Fibroblast of the aortic adventitia (primary cell): ENCODE data around the gene ATP4A. TPM values are rescaled to one million over a fixed set of nuclear protein-coding genes. Genes with fewer than 3 reads are reported as not detected.

ENCODE experiments used
- DNase-seq: peaks from one replicate; pipeline ENCODE4 v3.0.0-alpha.2; 2010; ENCODE audit warnings: low read depth
- H3K4me3 ChIP-seq: 2 replicates; pipeline ENCODE4 v1.5.1; 2011; ENCODE audit warnings: low read depth, mild to moderate bottlenecking, control low read depth, low read length, moderate library complexity
- total RNA-seq: library from RNA; depleted of rRNA; stranded (reverse); fragments of >200 nt; gene quantifications from 2 replicates; pipeline ENCODE4 v1.2.3, GENCODE V29; 2012; ENCODE audit warnings: low replicate concordance
- TF ChIP-seq, protein P1 (sequence below): IDR thresholded peaks from 2 replicates; pipeline ENCODE4 v1.5.1; 2011; ENCODE audit warnings: mild to moderate bottlenecking, low read length, control low read depth, inconsistent platforms; ENCODE audit not compliant: insufficient read depth

ATP4A gene
- total RNA-seq, 1 donor: not detected

DNA sequence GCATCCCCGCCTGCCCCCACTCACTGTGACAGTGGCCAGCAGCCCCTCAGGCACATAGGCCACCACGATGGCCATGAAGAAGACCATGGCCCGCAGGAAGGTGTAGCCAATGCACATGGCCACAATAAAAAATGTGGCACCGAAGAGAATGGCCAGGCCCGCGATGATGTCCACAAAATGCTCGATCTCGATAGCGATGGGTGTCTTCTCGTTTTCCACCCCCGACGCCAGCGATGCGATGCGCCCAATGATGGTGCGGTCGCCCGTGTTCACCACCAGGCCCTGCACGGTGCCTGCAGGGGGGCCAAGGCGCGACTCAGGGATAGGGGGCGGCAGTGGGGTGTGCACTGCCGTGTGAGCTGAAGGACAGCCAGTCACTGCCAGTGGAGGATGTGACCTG, 3.7 kb downstream of the ATP4A start:
- TF ChIP-seq, protein P1, sequence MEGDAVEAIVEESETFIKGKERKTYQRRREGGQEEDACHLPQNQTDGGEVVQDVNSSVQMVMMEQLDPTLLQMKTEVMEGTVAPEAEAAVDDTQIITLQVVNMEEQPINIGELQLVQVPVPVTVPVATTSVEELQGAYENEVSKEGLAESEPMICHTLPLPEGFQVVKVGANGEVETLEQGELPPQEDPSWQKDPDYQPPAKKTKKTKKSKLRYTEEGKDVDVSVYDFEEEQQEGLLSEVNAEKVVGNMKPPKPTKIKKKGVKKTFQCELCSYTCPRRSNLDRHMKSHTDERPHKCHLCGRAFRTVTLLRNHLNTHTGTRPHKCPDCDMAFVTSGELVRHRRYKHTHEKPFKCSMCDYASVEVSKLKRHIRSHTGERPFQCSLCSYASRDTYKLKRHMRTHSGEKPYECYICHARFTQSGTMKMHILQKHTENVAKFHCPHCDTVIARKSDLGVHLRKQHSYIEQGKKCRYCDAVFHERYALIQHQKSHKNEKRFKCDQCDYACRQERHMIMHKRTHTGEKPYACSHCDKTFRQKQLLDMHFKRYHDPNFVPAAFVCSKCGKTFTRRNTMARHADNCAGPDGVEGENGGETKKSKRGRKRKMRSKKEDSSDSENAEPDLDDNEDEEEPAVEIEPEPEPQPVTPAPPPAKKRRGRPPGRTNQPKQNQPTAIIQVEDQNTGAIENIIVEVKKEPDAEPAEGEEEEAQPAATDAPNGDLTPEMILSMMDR: no peak
- no peak for DNase-seq
- H3K4me3 ChIP-seq: no peak overlapping the region

DNA sequence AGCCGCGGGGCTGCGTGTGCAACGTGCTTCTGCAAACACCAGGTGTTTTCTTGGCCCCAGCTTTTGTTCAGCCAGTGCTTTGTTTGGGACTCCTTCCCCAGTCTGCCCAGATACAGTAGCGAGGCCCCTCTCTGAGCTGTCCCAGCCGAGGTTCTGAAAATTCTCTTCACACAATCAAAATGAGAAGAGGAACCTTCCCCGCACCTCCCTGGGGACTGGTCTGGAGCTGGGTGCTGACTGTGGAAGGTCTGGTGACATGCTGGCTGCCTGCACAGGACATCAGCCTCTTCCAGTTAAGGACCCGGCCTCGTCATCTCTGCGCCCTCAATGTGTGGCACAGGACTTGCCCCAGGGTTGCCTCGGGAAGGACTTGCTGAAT, 4.2 kb downstream of the ATP4A start:
- no peak overlapping the region for H3K4me3 ChIP-seq
- TF ChIP-seq, protein P1: no peak
- no peak for DNase-seq

DNA sequence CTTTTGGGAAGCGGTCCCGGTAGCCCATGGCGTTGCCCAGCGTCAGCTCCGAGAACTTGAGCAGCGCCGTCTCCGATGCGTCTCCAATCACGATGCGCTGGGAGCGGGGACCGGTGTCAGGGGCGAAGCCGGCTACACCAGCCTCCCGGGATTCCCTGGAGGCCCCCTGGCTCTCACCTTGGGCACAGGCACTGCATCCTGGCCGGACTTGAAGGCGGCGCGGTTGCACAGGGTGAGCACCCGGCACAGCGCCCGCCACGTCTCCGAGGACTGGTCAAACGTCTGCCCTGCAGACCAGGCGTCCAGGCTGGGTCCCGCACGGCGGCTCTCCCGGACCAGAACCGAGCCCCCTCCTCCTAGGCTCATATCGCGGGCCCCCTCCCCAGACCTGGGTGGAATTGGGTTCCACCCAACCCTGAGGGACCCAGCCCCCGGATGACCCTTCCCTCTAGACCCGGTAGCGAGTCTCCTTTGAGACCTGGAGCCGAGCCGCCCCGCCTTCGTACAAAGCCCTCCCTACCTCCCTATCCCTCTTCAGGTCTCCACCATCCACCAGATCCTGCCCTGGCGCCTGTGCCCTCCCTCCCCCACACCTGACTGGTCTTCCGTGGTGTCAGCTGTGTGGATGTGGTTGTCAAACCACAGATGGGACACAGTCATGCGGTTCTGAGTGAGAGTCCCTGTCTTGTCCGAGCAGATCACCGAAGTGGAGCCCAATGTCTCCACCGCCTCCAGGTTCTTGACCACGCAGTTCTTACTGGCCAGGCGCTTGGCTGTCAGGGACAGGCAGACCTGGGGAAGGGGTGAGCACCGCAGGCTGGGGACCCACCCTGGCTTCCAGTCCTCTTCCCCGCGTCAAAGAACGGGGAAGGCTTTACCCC, 4.8 kb downstream of the ATP4A start:
- DNase-seq: no peak
- TF ChIP-seq, protein P1: no peak
- H3K4me3 ChIP-seq: peak overlapping the region; percentile 54

DNA sequence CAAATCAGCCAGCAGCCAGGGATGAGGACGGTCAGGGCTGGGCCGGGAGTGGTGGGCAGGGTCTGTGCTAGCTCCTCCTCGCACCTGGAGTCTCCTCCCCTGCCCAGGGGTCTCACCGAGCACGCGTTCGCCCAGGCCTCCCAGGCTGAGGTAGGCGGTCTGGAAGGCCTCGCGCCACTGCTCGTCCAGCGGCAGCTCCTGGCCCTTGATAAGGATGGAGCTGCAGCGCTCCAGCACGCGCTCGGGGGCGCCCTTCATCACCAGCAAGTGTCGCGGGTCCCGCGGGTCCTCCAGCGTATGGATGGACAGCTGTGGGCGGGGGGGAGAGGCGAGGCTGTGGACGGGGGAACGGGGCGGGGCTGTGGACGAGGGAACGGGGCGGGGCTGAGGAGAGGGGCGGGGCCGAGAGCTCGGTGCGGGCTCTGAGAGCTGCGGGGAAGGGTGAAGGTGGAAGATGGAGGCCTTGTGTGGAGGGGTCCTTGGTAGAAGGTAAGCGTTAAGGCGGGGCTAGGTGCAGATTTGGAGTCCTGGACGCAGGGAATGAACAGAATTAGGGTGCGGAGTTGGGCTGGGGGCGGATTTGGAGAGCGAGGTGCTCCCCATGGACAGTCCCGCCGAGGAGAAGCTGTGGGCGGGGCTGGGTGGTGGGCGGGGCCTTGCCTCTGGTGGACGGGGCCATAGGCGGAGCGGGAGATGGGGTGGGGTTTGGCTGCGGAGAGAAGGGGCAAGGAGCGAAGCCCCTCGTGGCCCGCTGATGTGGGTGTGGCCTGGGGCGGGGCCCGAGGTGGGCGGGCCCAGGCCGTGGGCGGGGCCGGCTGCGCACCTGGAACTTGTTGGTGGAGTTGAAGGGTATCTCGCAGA, 5.7 kb downstream of the ATP4A start:
- peak overlapping the region; percentile 54 for H3K4me3 ChIP-seq
- peak; percentile 16 for DNase-seq
- TF ChIP-seq, protein P1: no peak

DNA sequence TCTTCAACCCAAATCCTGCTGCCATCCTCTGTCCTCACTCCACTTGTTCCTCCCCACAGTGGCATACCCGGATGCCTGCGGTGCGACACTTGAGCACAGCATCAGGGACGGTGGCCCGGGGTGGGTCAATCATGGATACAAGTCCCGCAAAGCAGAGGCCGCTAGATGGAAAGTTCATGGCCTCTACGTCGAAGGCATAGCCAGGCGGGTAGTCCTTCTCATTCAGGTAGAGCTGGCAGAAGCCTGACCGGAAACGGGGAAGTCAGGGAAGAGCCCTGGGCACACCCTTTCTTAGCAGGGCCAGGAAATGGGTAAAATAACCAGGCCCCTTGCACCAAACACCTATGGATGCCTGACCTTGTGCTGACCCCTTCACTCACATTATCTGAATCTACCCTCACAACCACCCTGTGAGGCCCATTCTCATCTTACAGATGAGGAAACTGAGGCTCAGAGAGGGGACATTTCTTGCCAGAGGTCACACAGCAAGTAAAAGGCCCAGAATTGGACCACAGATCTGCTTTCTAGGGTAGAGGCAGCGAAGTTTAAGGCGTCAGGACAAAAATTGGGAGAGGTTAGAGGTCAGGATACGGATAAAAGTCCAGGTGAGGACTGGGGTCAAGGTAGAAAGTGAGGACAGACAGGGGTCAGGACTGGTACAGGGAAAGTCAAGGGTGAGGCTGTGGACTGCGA, 6.5 kb downstream of the ATP4A start:
- no peak for DNase-seq
- no peak overlapping the region for H3K4me3 ChIP-seq
- TF ChIP-seq, protein P1: no peak

DNA sequence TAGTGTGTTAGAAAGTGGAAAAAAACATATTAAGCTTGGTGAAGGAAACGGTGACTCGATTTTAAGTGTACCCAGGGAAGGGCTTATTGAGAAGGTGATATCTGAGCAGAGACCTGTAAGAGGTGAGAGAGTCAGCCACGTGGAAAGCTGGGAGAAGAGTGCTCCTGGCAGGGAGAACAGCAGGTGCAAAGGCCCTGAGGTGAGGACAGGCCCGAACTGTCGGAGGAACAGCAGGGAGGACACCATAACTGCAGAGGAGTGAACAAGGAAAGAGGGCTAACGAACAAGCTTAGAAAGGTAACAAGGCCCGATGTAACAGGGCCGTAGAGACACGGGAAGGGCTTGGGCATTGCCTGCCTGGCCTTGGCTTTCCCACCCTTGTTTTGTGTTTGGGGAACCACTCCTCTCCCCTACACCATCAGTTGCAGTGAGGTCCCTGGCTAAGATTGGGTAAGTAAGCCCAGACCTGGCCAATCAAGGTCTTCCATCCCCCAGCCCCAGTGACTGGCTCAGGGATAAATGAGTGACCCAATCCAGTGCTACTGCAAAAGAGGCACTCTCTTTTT, 7.3 kb downstream of the ATP4A start:
- H3K4me3 ChIP-seq: no peak overlapping the region
- TF ChIP-seq, protein P1: no peak
- DNase-seq: no peak
